GM12872 (cell line): ENCODE data around the gene TADA3.

Experiments
- CTCF ChIP-seq: IDR thresholded peaks from 3 replicates; pipeline ENCODE4 v1.5.1; 2011; ENCODE audit warnings: low read depth, mild to moderate bottlenecking, low read length, moderate library complexity; ENCODE audit not compliant: insufficient read depth

Gene TADA3

GRCh38 chr3:9749296-9749644 lies 43.0 kb downstream of the TADA3 start:
- TF ChIP-seq CTCF = no peak

- TF ChIP-seq CTCF = no peak
These were observed 44.2 kb downstream of the TADA3 start for GRCh38 chr3:9748031-9748430.

- TF ChIP-seq CTCF = no peak
These were observed 45.0 kb downstream of the TADA3 start for GRCh38 chr3:9747267-9747666.

- no peak for TF ChIP-seq CTCF
These were observed 45.9 kb downstream of the TADA3 start for GRCh38 chr3:9746330-9746729.

GRCh38 chr3:9745521-9745920 lies 46.8 kb downstream of the TADA3 start:
- no peak for TF ChIP-seq CTCF

- TF ChIP-seq CTCF = no peak
These were observed 48.1 kb downstream of the TADA3 start for GRCh38 chr3:9744162-9744561.

- no peak for TF ChIP-seq CTCF
These were observed 48.7 kb downstream of the TADA3 start for GRCh38 chr3:9743548-9743947.

- no peak for TF ChIP-seq CTCF
These were observed 49.7 kb downstream of the TADA3 start for GRCh38 chr3:9742560-9742959.
